IMR-90 (cell line): ENCODE measurements around the gene PSMD1.

Experiments used
- CEBPB ChIP-seq: IDR thresholded peaks from 2 replicates; pipeline ENCODE4 v1.6.1; 2012; ENCODE audit warnings: low read depth, low read length, improper control_type of control experiment
- CTCF ChIP-seq: conservative IDR thresholded peaks from 2 replicates; pipeline ENCODE4 v1.5.1; 2012; ENCODE audit warnings: mild to moderate bottlenecking, low read depth, low read length, improper control_type of control experiment
- POLR2A ChIP-seq: IDR thresholded peaks from 2 replicates; pipeline ENCODE4 v1.6.1; 2012; ENCODE audit warnings: mild to moderate bottlenecking, low read depth, low read length
- RAD21 ChIP-seq: IDR thresholded peaks from 2 replicates; pipeline ENCODE4 v1.6.1; 2012; ENCODE audit warnings: low read length, improper control_type of control experiment
- RCOR1 ChIP-seq: IDR thresholded peaks from 2 replicates; pipeline ENCODE4 v1.6.1; 2012; ENCODE audit warnings: mild to moderate bottlenecking, low read length, improper control_type of control experiment; ENCODE audit not compliant: insufficient replicate concordance
- SMC3 ChIP-seq: fragments of 150-350 bp; IDR thresholded peaks from 2 replicates; pipeline ENCODE4 v1.6.1; 2016; ENCODE audit warnings: low read depth, mild to moderate bottlenecking, antibody characterized with exemption, low read length, moderate library complexity

GRCh38 chr2:231099918-231100317 is 43.3 kb downstream of the PSMD1 start:
- TF ChIP-seq CTCF (0 out of 2 replicates have a peak, but pooled peaks have one; percentile 3), POLR2A (no peak), SMC3 (no peak), CEBPB (no peak), RAD21 (no peak), RCOR1 (no peak)
